Right lobe of liver (tissue), 6 donors: Measurements from ENCODE around the gene RELT. TPM values are rescaled to one million over a fixed set of nuclear protein-coding genes. Genes with fewer than 3 reads are reported as not detected.

Source experiments
- ATAC-seq, 4 donors: fragments of 200-7000 bp; cut with Tn5 transposase; one replicate each; pipeline ENCODE4 v1.9.1; 2020; ENCODE audit warnings: mild to moderate bottlenecking in 4 of 4, moderate library complexity in 4 of 4
- DNase-seq, 3 donors: peaks; one replicate each; pipeline ENCODE4 v3.0.0-alpha.2; 2020
- H3K27ac ChIP-seq, 3 donors: fragments of 200-600 bp; one replicate each; pipeline ENCODE4 v1.8.0; 2022
- H3K27me3 ChIP-seq, 2 donors: fragments of 200-600 bp; one replicate each; pipeline ENCODE4 v1.8.0; 2022
- H3K36me3 ChIP-seq, 4 donors: fragments of 200-600 bp; sonication (generic) in 1 of 4; one replicate each; pipeline versions ENCODE4 v1.5.1 to v1.8.0; 2017 to 2022; ENCODE audit warnings: control low read depth in 1 of 4
- H3K4me1 ChIP-seq, 4 donors: fragments of 200-600 bp; sonication (generic) in 1 of 4; one replicate each; pipeline versions ENCODE4 v1.5.1 to v1.8.0; 2017 to 2022; ENCODE audit warnings: control low read depth in 1 of 4
- H3K4me3 ChIP-seq, 3 donors: fragments of 200-600 bp; one replicate each; pipeline ENCODE4 v1.8.0; 2022
- H3K9me3 ChIP-seq, 4 donors: fragments of 200-600 bp; sonication (generic) in 1 of 4; one replicate each; pipeline versions ENCODE4 v1.5.1 to v1.8.0; 2017 to 2022; ENCODE audit warnings: control low read depth in 1 of 4
- CTCF ChIP-seq, 4 donors: fragments of 200-600 bp in 3 of 4; fragments of 450-650 bp in 1 of 4; IDR thresholded peaks; one replicate each; pipeline versions ENCODE4 v1.5.1 to v1.8.0; 2016 to 2022; ENCODE audit warnings: antibody characterized with exemption in 4 of 4, mild to moderate bottlenecking in 2 of 4
- POLR2A ChIP-seq: fragments of 450-650 bp; IDR thresholded peaks from one replicate; pipeline ENCODE4 v1.6.1; 2017; ENCODE audit warnings: antibody characterized with exemption, mild to moderate bottlenecking
- WGBS: methylation state at CpG from one replicate; pipeline ENCODE4 v1.1.6; 2018; ENCODE audit warnings: low coverage, low lambda C conversion rate; ENCODE audit not compliant: insufficient coverage; ENCODE audit errors: missing lambda C conversion rate; 5-methylcytosine and 5-hydroxymethylcytosine counted together
- intact Hi-C, 2 donors: fragments of 100-400 bp; cut with DNase I; formaldehyde crosslinking; loops; one replicate each; pipeline versions ENCODE4 v1.11.2 to v1.14.1; 2022
- total RNA-seq, 6 experiments: library from RNA; depleted of rRNA in 2 of 6; stranded (reverse); fragments of >200 nt in 2 of 6; fragmentation: NEBNext Ultra II Directional in 3 of 6; extraction: Animal tissue kit (Norgen Biotek cat#: 25700) in 3 of 6; gene quantifications; one replicate each; pipeline versions ENCODE4 v1.1.0 to v1.2.4, GENCODE V29; 2016 to 2023
- donor health status: DM: no; HTN: yes; CAD: no.
- donor health status: DM: no; HTN: no; CAD: no.
- donor health status: DM: no; HTN: no; CAD: no.
- donor health status: DM: no; HTN: yes; CAD: no.
- donor health status: DM: no; HTN: yes; CAD: no.

Gene RELT
- total RNA-seq, 6 experiments from 2014 or later, result 0.81 to 5.4 (median 1.6) TPM

DNA sequence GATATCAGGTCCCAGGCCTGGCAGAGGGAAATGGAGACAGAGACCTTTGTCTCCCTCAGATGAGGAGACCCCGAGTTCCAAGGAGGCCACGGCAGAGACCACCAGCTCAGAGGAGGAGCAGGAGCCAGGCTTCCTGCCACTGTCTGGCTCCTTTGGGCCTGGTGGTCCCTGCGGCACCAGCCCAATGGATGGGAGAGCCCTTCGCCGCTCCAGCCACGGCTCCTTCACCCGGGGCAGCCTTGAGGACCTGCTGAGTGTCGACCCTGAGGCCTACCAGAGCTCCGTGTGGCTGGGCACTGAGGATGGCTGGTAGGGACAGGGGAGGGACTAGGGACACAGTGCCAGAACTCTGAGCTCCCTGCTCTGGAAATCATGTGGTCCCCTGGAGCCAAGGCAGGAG lies 13.1 kb upstream of the RELT start:
- no CpG with 5 or more reads among the region's 9 CpGs for WGBS
- ATAC-seq, result no peak
- Histone ChIP-seq H3K36me3 (no peaks in the 10 kb centered on the region), H3K4me3 (no peak overlapping the region), H3K4me1 (no peaks in the 10 kb centered on the region), H3K27ac (no peak overlapping the region), H3K9me3 (no peaks in the 10 kb centered on the region), H3K27me3 (no peaks in the 10 kb centered on the region)
- TF ChIP-seq POLR2A (no peak), CTCF (IDR thresholded peaks at IDR 0.05) (no peak)
- intact Hi-C loops, result no loop called here
- DNase-seq, result no peak

- intact Hi-C loops, result no loop called here
- TF ChIP-seq CTCF (IDR thresholded peaks at IDR 0.05) (no peak), POLR2A (no peak)
- 80% methylated on average over 7 of the region's 24 CpGs for WGBS
- H3K27me3 ChIP-seq, result no peaks in the 10 kb centered on the region
- H3K36me3 ChIP-seq, result no peaks in the 10 kb centered on the region
- no peak for ATAC-seq
- DNase-seq, result no peak
- H3K27ac ChIP-seq, result no peak overlapping the region
- no peaks in the 10 kb centered on the region for H3K9me3 ChIP-seq
- no peak overlapping the region for H3K4me3 ChIP-seq
- no peaks in the 10 kb centered on the region for H3K4me1 ChIP-seq
These were observed 10.6 kb upstream of the RELT start for GRCh38 chr11:73365352-73366264.

GRCh38 chr11:73366265-73366610 lies 10.0 kb upstream of the RELT start:
- intact Hi-C loops, result no loop called here
- ATAC-seq (peak in 1 of 4 donors; percentile 31), DNase-seq (no peak)
- no peaks in the 10 kb centered on the region for H3K9me3 ChIP-seq
- TF ChIP-seq POLR2A (no peak), CTCF (IDR thresholded peaks at IDR 0.05) (no peak)
- 62% methylated on average over 4 of the region's 4 CpGs for WGBS
- no peaks in the 10 kb centered on the region for H3K27me3 ChIP-seq
- no peak overlapping the region for H3K27ac ChIP-seq
- H3K4me1 ChIP-seq, result no peaks in the 10 kb centered on the region
- no peaks in the 10 kb centered on the region for H3K36me3 ChIP-seq
- H3K4me3 ChIP-seq, result no peak overlapping the region

DNA sequence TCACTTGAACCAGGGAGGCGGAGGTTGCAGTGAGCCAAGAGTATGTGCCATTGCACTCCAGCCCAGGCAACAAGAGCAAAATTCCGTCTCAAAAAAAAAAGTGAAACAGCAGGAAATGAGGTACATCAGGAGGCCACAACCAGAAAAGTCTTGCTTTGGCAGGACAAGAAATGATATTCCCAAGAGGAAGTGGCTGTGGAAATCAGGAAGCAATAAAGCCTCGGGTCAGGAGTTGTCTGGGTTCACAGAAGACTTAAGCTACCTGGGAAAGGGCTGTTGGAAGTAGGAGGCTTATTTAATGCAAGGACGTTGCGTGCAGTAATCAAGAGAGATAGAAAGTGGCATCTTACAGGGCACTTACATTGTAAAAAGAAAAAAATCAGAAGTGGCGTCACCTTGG lies 9.2 kb upstream of the RELT start:
- intact Hi-C loops, result no loop called here
- H3K36me3 ChIP-seq, result no peaks in the 10 kb centered on the region
- H3K4me1 ChIP-seq, result no peaks in the 10 kb centered on the region
- WGBS, result 64% methylated on average over 6 of the region's 6 CpGs
- ATAC-seq, result no peak
- TF ChIP-seq POLR2A (no peak), CTCF (IDR thresholded peaks at IDR 0.05) (no peak)
- no peaks in the 10 kb centered on the region for H3K9me3 ChIP-seq
- H3K27me3 ChIP-seq, result no peaks in the 10 kb centered on the region
- H3K27ac ChIP-seq, result no peak overlapping the region
- H3K4me3 ChIP-seq, result no peak overlapping the region
- DNase-seq, result no peak
